Calu3 (cell line): ENCODE measurements around the gene CD33. TPM values are rescaled to one million over a fixed set of nuclear protein-coding genes. Genes with fewer than 3 reads are reported as not detected.
"Not testable (repeated sequence)": the region's sequence is repeated elsewhere in the genome, so short reads cannot be mapped to it uniquely, and the experiment has no call there.

Source experiments
- Bru-seq: library from RNA; stranded (reverse); fragments of 400-500 nt; gene quantifications from one replicate; lab custom pipeline; 2021; lab: Mats Ljungman, UMichigan
- BruChase-seq, 2 experiments: library from RNA; stranded (reverse); fragments of 400-500 nt; gene quantifications; one replicate each; lab custom pipeline; 2021; lab: Mats Ljungman, UMichigan
- BruUV-seq: library from RNA; stranded (reverse); fragments of 400-500 nt; replicated peaks from 2 replicates; lab custom pipeline; 2021; lab: Mats Ljungman, UMichigan
- CTCF ChIA-PET: fragments of 300-600 bp; sonication (Branson Sonifier 250); formaldehyde crosslinking; loops from one replicate; lab custom pipeline; 2022; ENCODE audit warnings: antibody characterized with exemption; lab: Charles Lee
- DNase-seq: peaks from one replicate; pipeline ENCODE4 v3.0.0; 2022
- H3K27ac Mint-ChIP-seq: one replicate; pipeline ENCODE4 v1.8.0; 2022; ENCODE audit warnings: mixed read lengths; ENCODE audit not compliant: unreplicated experiment
- H3K27me3 Mint-ChIP-seq: one replicate; pipeline ENCODE4 v1.8.0; 2022; ENCODE audit warnings: mixed read lengths; ENCODE audit not compliant: unreplicated experiment
- H3K36me3 Mint-ChIP-seq: one replicate; pipeline ENCODE4 v1.8.0; 2022; ENCODE audit warnings: mild to moderate bottlenecking, moderate library complexity, mixed read lengths; ENCODE audit not compliant: insufficient read depth, unreplicated experiment
- H3K4me1 Mint-ChIP-seq: one replicate; pipeline ENCODE4 v1.8.0; 2022; ENCODE audit warnings: mild to moderate bottlenecking, low read depth, mixed read lengths; ENCODE audit not compliant: unreplicated experiment
- H3K4me3 Mint-ChIP-seq: one replicate; pipeline ENCODE4 v1.8.0; 2022; ENCODE audit warnings: mild to moderate bottlenecking, low read depth, moderate library complexity, mixed read lengths; ENCODE audit not compliant: unreplicated experiment
- H3K9me3 Mint-ChIP-seq: one replicate; pipeline ENCODE4 v1.8.0; 2022; ENCODE audit warnings: low read depth, mixed read lengths; ENCODE audit not compliant: unreplicated experiment
- CTCF ChIP-seq: fragments of 200-600 bp; IDR thresholded peaks from one replicate; pipeline ENCODE4 v1.8.0; 2022; ENCODE audit warnings: antibody characterized with exemption; ENCODE audit not compliant: unreplicated experiment
- intact Hi-C: fragments of 100-400 bp; cut with micrococcal nuclease; formaldehyde crosslinking; loops from one replicate; pipeline ENCODE4 v1.10.0; 2022; ENCODE audit not compliant: unreplicated experiment
- long read RNA-seq: library from polyadenylated mRNA; stranded (forward); transcript quantifications from one replicate; pipeline ENCODE4 v2.0.0, GENCODE V29; 2022
- total RNA-seq: library from RNA; stranded (reverse); gene quantifications from 2 replicates; pipeline ENCODE4 v1.2.3, GENCODE V29; 2022

Gene CD33
- total RNA-seq (not detected in 2 replicates), Bru-seq, nascent RNA (percentile 6 among the genes with signal in this experiment), BruChase-seq, experiment 1, labeled RNA remaining after a 6-hour chase (not detected), BruChase-seq, experiment 2, labeled RNA remaining after a 2-hour chase (not detected)
- long read RNA-seq, result 0 reads

- BruUV-seq, H3K4me3 Mint-ChIP-seq, H3K36me3 Mint-ChIP-seq, DNase-seq, CTCF ChIA-PET, intact Hi-C loops, H3K4me1 Mint-ChIP-seq, H3K27ac Mint-ChIP-seq, H3K9me3 Mint-ChIP-seq: not testable (repeated sequence)
- peaks cover 90% of the 10 kb centered on the region for H3K27me3 Mint-ChIP-seq
These were observed at the start of gene CD33 for GRCh38 chr19:51224898-51225393. CD33 (plus strand) TSS chr19:51225080; CDS start chr19:51225119, 39 bp downstream.

GRCh38 chr19:51179256-51179655, 45.6 kb upstream of the CD33 start:
- Mint-ChIP-seq H3K27me3 (peaks cover 13% of the 10 kb centered on the region), H3K9me3 (no peaks in the 10 kb centered on the region), H3K4me3 (no peak overlapping the region), H3K4me1 (no peaks in the 10 kb centered on the region), H3K36me3 (no peaks in the 10 kb centered on the region), H3K27ac (no peak overlapping the region)
- CTCF ChIA-PET, result no interaction called here
- no TSS peak for BruUV-seq
- no peak for DNase-seq
- no peak for TF ChIP-seq CTCF
- intact Hi-C loops, result no loop called here

- no TSS peak for BruUV-seq
- DNase-seq, result no peak
- Mint-ChIP-seq H3K27ac (no peak overlapping the region), H3K9me3 (no peaks in the 10 kb centered on the region), H3K36me3 (no peaks in the 10 kb centered on the region), H3K4me1 (no peaks in the 10 kb centered on the region), H3K4me3 (no peak overlapping the region), H3K27me3 (peaks cover 35% of the 10 kb centered on the region)
- no peak for TF ChIP-seq CTCF
- CTCF ChIA-PET, result no interaction called here
- intact Hi-C loops, result no loop called here
These were observed 43.4 kb upstream of the CD33 start for GRCh38 chr19:51181377-51181912.

GRCh38 chr19:51181913-51182419, 42.9 kb upstream of the CD33 start:
- Mint-ChIP-seq H3K4me1 (no peaks in the 10 kb centered on the region), H3K36me3 (no peaks in the 10 kb centered on the region), H3K9me3 (no peaks in the 10 kb centered on the region), H3K4me3 (no peak overlapping the region), H3K27me3 (peaks cover 40% of the 10 kb centered on the region), H3K27ac (no peak overlapping the region)
- intact Hi-C loops, result no loop called here
- CTCF ChIA-PET, result no interaction called here
- DNase-seq, result no peak
- no peak for TF ChIP-seq CTCF
- BruUV-seq, result no TSS peak

GRCh38 chr19:51183629-51184028, 41.3 kb upstream of the CD33 start:
- no TSS peak for BruUV-seq
- CTCF ChIA-PET, result interaction anchor here (0.6 kb wide), 1 partner anchor 1221 kb away, joined by 3 read pairs; no protein-coding TSS in a partner anchor
- H3K9me3 Mint-ChIP-seq, result no peaks in the 10 kb centered on the region

More at GRCh38 chr19:51183629-51184028, 41.3 kb upstream of the CD33 start:
- intact Hi-C loops, result no loop called here
- no peak for TF ChIP-seq CTCF
- DNase-seq, result no peak
- peaks cover 55% of the 10 kb centered on the region for H3K27me3 Mint-ChIP-seq
- no peaks in the 10 kb centered on the region for H3K36me3 Mint-ChIP-seq
- no peaks in the 10 kb centered on the region for H3K4me1 Mint-ChIP-seq
- no peak overlapping the region for H3K27ac Mint-ChIP-seq
- H3K4me3 Mint-ChIP-seq, result no peak overlapping the region
